AG04450 (cell line): ENCODE data around the gene SPECC1L. TPM values are rescaled to one million over a fixed set of nuclear protein-coding genes. Genes with fewer than 3 reads are reported as not detected.

Source experiments
- CTCF ChIA-PET: fragments of 300-600, 350-600 bp; formaldehyde crosslinking; extraction: SDS; loops from one replicate; lab custom pipeline; 2022; ENCODE audit warnings: antibody characterized with exemption, inconsistent platforms; lab: Charles Lee
- POLR2A ChIA-PET: fragments of 350-600 bp; formaldehyde crosslinking; extraction: SDS; loops from one replicate; lab custom pipeline; 2021; ENCODE audit warnings: antibody characterized with exemption, inconsistent platforms; lab: Yijun Ruan, JAX
- DNase-seq: peaks from one replicate; pipeline ENCODE4 v3.0.0-alpha.2; 2011; ENCODE audit warnings: low read depth, low spot score
- H3K27ac ChIP-seq: one replicate; pipeline ENCODE4 v1.5.1; 2012; ENCODE audit warnings: low read depth, low read length, control low read depth
- H3K27me3 ChIP-seq: one replicate; pipeline ENCODE4 v1.6.0; 2012; ENCODE audit warnings: low read length; ENCODE audit not compliant: control insufficient read depth, insufficient read depth
- H3K4me3 ChIP-seq: 2 replicates; pipeline ENCODE4 v1.5.1; 2011; ENCODE audit warnings: mild to moderate bottlenecking, low read depth, low read length, control low read depth
- H3K9me3 ChIP-seq: 2 replicates; pipeline ENCODE4 v1.5.1; 2012; ENCODE audit warnings: low read length; ENCODE audit not compliant: control insufficient read depth, insufficient read depth
- polyA plus RNA-seq: library from polyadenylated mRNA; depleted of rRNA; stranded (reverse); fragments of >200 nt; gene quantifications from 2 replicates; pipeline ENCODE4 v1.2.3, GENCODE V29; 2011
- TF ChIP-seq, protein P1 (sequence below): IDR thresholded peaks from 2 replicates; pipeline ENCODE4 v1.5.1; 2011; ENCODE audit warnings: low read depth, low read length, control low read depth, inconsistent platforms

SPECC1L gene
- polyA plus RNA-seq, 1 experiment = 36.4 TPM

DNA sequence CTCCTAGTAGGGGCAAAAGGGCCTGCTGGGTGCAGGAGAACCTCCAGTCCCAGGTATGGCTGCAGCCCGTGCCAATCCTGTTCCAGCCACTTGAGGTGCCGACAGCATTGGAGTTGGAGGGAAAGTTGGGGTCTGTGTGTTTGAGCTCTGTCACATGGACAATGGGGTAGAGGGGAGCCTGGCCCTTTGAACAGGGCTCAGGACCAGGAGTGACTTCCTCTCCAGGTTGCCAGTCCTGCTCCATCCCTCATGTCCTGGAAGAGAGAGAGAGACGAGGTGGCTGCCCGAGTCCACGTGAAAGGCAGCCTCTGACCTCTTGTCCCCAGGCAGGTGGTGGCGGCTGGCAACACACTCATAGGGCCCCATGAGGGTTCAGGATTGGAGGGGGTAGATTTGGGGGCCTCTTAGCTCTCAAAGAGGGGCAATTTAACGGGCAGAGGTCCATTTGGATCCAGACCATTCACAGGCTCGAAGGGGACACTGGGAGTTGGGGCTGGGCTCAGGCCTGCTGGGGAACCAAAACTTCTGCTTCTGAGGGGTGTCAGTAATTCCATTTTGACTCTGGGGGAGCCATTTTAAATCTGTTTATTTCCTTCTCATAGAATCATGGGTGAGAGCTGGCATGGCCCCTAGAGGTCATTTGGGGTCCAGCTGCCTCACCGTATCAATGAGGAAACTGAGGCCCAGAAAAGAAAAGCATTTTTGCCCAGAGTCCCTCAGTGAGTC is 160.8 kb downstream of the SPECC1L start:
- Histone ChIP-seq H3K27ac (no peak overlapping the region), H3K27me3 (peaks cover 15% of the 10 kb centered on the region), H3K4me3 (no peak overlapping the region), H3K9me3 (peaks cover 3% of the 10 kb centered on the region; the same call in 1 of the 2 replicates)
- POLR2A ChIA-PET = interaction anchor here (0.6 kb wide), 1 partner anchor 64 kb away, joined by 5 read pairs; no protein-coding TSS in a partner anchor
- DNase-seq = no peak
- TF ChIP-seq, protein P1, sequence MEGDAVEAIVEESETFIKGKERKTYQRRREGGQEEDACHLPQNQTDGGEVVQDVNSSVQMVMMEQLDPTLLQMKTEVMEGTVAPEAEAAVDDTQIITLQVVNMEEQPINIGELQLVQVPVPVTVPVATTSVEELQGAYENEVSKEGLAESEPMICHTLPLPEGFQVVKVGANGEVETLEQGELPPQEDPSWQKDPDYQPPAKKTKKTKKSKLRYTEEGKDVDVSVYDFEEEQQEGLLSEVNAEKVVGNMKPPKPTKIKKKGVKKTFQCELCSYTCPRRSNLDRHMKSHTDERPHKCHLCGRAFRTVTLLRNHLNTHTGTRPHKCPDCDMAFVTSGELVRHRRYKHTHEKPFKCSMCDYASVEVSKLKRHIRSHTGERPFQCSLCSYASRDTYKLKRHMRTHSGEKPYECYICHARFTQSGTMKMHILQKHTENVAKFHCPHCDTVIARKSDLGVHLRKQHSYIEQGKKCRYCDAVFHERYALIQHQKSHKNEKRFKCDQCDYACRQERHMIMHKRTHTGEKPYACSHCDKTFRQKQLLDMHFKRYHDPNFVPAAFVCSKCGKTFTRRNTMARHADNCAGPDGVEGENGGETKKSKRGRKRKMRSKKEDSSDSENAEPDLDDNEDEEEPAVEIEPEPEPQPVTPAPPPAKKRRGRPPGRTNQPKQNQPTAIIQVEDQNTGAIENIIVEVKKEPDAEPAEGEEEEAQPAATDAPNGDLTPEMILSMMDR = no peak
- CTCF ChIA-PET = interaction anchor here (2.3 kb wide), 1 partner anchor 71 kb away, joined by 5 read pairs; no protein-coding TSS in a partner anchor

DNA sequence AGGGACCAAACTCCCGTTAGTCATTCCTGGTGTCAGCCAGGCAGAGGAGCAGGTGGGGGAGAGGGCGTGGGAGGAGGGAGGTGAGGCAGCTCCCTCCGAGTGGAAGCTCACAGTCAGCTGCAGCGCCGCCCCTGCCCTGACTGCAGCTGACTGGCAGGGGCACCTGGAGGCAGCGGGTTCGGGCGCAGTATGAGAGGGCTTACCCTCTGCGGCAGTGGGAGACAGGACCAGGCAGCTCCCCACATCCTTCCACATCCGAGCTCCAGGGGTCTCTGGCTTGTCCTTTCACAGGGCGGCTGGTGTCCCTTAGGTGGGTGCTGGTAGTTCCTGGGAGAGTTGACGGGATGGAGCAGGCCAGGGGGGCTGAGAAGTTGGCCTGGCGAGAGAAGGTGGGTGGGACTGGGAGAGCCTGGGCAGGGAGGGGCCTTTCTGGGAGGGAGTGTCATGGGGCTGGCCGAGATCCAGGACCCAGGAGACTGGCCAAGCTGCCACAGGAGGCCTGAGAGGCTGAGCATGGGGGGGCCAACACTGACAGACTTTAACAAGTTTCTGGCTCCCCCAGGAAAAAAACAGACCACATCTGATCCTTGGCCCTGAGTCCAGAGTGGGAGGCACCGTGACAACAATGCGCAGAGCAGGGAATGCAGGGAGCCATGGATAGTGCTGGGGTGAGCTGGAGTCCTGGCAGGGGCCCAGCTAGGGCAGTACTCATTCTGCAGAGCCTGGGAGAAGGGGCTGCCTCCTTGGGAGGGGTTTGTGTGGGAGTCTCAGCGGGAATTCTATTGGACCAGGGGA is 161.6 kb downstream of the SPECC1L start:
- POLR2A ChIA-PET = no interaction called here
- no peak overlapping the region for H3K4me3 ChIP-seq
- no peak for DNase-seq
- CTCF ChIA-PET = interaction anchor here (2.3 kb wide), 1 partner anchor 71 kb away, joined by 5 read pairs; no protein-coding TSS in a partner anchor
- H3K9me3 ChIP-seq = peaks cover 3% of the 10 kb centered on the region; the same call in 1 of the 2 replicates
- H3K27me3 ChIP-seq = peaks cover 8% of the 10 kb centered on the region
- TF ChIP-seq, protein P1 = no peak
- H3K27ac ChIP-seq = no peak overlapping the region

DNA sequence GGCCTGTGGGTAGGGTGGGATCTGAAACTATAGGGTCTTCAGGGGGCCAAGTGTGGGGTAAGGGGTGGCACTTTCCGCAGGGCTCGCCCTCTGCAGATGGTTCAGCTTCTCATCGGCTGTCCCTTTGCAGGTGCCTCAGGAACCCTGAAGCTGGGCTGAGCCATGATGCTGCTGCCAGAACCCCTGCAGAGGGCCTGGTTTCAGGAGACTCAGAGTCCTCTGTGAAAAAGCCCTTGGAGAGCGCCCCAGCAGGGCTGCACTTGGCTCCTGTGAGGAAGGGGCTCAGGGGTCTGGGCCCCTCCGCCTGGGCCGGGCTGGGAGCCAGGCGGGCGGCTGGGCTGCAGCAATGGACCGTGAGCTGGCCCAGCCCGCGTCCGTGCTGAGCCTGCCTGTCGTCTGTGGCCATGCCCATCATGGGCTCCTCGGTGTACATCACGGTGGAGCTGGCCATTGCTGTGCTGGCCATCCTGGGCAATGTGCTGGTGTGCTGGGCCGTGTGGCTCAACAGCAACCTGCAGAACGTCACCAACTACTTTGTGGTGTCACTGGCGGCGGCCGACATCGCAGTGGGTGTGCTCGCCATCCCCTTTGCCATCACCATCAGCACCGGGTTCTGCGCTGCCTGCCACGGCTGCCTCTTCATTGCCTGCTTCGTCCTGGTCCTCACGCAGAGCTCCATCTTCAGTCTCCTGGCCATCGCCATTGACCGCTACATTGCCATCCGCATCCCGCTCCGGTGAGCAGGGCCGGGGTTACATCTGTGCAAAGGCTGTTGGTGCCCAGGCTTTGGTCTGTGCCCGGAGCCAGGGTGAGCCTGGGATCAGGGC is 162.6 kb downstream of the SPECC1L start:
- DNase-seq = no peak
- ChIA-PET POLR2A (no interaction called here), CTCF (interaction anchor here (2.3 kb wide), 1 partner anchor 70 kb away, joined by 5 read pairs; no protein-coding TSS in a partner anchor)
- Histone ChIP-seq H3K9me3 (peaks cover 3% of the 10 kb centered on the region; the same call in 1 of the 2 replicates), H3K4me3 (no peak overlapping the region), H3K27ac (no peak overlapping the region), H3K27me3 (no peaks in the 10 kb centered on the region)
- TF ChIP-seq, protein P1 = no peak

DNA sequence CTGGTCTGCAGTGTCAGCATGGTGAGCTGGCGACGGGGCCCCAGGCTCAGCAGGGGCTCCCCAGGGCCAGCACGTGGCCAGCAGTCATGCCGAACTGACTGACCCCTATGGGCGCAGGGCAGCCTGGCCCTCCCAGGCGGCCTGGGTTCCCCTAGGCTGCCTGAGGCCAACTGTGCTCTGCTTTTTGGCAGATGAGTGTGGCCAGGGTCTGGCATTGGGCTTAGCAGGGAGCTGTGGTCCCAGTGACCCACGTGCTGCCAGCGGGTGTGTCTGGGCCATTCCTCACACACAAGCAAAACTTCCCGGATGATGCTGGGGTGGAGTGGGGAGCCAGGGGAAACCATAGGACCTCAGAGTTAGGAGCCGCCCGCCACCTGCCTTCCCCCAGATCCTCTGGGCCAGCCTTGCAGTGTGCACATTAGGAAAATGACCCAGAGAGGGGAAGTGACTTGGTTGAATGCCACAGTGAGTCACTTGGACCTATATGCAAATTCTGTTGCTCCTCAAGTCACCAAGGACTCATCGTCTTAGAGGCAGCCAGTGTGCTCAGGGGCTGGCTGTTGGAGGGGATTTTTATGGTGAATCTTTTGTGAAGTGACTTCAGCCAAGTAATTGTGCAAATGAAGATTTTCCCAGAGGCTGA is 163.3 kb downstream of the SPECC1L start:
- Histone ChIP-seq H3K27me3 (no peaks in the 10 kb centered on the region), H3K27ac (no peak overlapping the region), H3K9me3 (peaks cover 3% of the 10 kb centered on the region; the same call in 1 of the 2 replicates), H3K4me3 (no peak overlapping the region)
- no peak for DNase-seq
- TF ChIP-seq, protein P1 = no peak
- ChIA-PET CTCF (no interaction called here), POLR2A (no interaction called here)
